AG09309 (cell line): ENCODE results near the gene TCFL5.
"Not testable (repeated sequence)": the region's sequence is repeated elsewhere in the genome, so short reads cannot be mapped to it uniquely, and the experiment has no call there.

Source experiments
- DNase-seq: peaks from one replicate; pipeline ENCODE4 v3.0.0-alpha.2; 2010; ENCODE audit warnings: low read depth
- H3K4me3 ChIP-seq: 2 replicates; pipeline ENCODE4 v1.5.1; 2011; ENCODE audit warnings: mild to moderate bottlenecking, low read depth, low read length, moderate library complexity; ENCODE audit not compliant: control insufficient read depth
- TF ChIP-seq, protein P1 (sequence below): IDR thresholded peaks from 2 replicates; pipeline ENCODE4 v1.5.1; 2011; ENCODE audit warnings: mild to moderate bottlenecking, low read depth, low read length, inconsistent platforms; ENCODE audit not compliant: insufficient read depth, control insufficient read depth; ENCODE audit errors: missing control alignments

Gene TCFL5

DNA sequence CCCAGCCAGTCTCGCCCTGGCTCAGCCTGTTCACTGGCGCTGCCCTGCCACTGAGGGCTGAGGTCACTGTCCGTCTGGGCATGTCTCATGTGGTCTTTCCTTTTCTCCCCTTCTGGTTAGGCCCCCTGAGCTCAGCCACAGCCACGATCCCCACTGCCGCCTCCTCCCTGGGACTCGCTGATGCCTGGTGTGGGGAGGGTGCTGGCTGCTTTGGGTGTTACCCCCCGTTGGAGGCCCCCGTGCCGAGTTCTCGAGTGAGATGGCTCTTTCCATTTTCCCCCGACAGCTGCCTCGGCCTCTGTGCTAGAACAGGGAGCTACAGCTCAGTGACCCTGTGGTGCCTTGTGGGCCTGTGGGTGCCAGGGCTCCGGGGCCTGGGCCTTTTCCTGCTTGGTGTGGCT, 14.9 kb upstream of the TCFL5 start:
- no peak overlapping the region for H3K4me3 ChIP-seq
- DNase-seq = no peak
- TF ChIP-seq, protein P1, sequence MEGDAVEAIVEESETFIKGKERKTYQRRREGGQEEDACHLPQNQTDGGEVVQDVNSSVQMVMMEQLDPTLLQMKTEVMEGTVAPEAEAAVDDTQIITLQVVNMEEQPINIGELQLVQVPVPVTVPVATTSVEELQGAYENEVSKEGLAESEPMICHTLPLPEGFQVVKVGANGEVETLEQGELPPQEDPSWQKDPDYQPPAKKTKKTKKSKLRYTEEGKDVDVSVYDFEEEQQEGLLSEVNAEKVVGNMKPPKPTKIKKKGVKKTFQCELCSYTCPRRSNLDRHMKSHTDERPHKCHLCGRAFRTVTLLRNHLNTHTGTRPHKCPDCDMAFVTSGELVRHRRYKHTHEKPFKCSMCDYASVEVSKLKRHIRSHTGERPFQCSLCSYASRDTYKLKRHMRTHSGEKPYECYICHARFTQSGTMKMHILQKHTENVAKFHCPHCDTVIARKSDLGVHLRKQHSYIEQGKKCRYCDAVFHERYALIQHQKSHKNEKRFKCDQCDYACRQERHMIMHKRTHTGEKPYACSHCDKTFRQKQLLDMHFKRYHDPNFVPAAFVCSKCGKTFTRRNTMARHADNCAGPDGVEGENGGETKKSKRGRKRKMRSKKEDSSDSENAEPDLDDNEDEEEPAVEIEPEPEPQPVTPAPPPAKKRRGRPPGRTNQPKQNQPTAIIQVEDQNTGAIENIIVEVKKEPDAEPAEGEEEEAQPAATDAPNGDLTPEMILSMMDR = no peak

GRCh38 chr20:62875419-62876361, 14.1 kb upstream of the TCFL5 start:
- TF ChIP-seq, protein P1 = peak; percentile 39
- no peak overlapping the region for H3K4me3 ChIP-seq
- DNase-seq = peak; percentile 5

DNA sequence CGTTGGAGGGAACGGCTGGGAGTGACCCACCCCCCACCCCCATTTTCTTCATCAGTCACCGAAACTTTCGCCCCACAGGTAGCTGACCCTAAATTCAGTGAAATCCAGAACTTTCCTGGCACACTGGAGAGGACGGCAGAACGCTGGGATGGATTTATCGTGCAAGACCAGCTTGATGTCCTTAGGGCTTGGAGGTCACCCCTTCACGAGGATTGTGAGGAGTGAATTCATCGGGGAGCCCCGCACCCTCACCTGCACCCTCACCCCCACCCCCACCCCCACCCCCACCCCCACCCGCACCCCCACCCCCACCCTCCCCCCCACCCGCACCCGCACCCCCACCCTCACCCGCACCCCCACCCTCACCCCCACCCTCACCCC, 13.3 kb upstream of the TCFL5 start:
- TF ChIP-seq, protein P1 = no peak
- DNase-seq = no peak
- H3K4me3 ChIP-seq = no peak overlapping the region

DNA sequence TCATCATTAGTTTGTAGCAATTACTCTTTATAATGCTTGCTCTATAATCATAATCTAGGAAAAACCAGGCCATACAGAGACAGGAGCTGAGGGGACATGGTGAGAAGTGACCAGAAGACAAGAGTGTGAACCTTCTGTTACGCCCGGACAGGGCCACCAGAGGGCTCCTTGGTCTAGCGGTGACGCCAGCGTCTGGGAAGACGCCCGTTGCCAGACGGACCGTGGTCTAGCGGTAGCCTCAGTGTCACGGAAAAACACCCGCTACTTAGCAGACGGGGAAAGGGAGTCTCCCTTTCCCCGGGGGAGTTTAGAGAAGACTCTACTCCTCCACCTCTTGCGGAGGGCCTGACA, 12.0 kb upstream of the TCFL5 start:
- H3K4me3 ChIP-seq = not testable (repeated sequence)
- TF ChIP-seq, protein P1 = peak; percentile 49
- peak; percentile 3 for DNase-seq

DNA sequence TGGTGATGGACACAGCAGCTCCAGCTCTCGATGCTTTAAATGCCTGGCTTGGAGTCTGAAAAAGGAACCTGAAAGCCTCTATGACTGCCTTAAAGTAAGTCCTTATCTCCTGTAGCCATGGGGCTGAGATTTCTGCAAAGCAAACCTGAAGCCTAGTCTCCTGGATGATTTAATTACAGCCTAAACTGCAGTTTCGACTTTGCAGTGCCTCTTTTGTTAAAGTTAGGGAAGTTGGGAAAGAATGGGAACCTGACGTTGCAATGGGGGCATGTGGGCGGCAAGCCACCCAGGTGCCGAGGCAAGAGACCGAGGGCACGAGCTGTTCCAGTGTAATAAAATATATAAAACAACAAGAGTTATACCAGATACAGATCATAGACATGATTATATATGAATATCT, 11.7 kb upstream of the TCFL5 start:
- no peak for DNase-seq
- H3K4me3 ChIP-seq = no peak overlapping the region
- TF ChIP-seq, protein P1 = no peak

- no peak for DNase-seq
- TF ChIP-seq, protein P1 = no peak
- H3K4me3 ChIP-seq = no peak overlapping the region
These were observed 11.2 kb upstream of the TCFL5 start for GRCh38 chr20:62872862-62873261.
